ENCODE measurements around the gene AASS.

Gene AASS

DNA sequence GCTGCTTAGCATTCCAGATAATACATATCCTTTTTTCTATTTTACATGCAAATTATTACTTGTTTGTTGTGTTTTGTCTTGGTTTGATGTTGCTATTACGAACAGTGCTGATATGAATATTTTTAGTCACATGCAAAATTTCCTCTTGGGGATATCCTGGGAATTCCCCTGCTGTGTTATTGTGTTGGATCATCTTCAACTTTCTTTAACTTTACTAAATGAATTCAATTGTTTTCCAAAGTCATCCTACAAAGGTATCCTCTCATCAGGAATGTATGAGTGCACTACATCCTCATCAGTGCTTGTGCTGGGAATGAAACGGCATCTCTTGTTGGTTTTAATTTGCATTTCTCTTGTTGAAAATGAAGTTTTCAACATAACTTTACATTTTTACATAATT is 87.1 kb downstream of the AASS start:
- DNase-seq, result no peak
- no peaks in the 10 kb centered on the region for H3K27me3 ChIP-seq (replicated peaks)
- TF ChIP-seq, protein P1, sequence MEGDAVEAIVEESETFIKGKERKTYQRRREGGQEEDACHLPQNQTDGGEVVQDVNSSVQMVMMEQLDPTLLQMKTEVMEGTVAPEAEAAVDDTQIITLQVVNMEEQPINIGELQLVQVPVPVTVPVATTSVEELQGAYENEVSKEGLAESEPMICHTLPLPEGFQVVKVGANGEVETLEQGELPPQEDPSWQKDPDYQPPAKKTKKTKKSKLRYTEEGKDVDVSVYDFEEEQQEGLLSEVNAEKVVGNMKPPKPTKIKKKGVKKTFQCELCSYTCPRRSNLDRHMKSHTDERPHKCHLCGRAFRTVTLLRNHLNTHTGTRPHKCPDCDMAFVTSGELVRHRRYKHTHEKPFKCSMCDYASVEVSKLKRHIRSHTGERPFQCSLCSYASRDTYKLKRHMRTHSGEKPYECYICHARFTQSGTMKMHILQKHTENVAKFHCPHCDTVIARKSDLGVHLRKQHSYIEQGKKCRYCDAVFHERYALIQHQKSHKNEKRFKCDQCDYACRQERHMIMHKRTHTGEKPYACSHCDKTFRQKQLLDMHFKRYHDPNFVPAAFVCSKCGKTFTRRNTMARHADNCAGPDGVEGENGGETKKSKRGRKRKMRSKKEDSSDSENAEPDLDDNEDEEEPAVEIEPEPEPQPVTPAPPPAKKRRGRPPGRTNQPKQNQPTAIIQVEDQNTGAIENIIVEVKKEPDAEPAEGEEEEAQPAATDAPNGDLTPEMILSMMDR (IDR thresholded peaks at IDR 0.05; ENCODE audit: low read depth, low read length, missing control alignments), result no peak
- no peak overlapping the region for H3K27ac ChIP-seq
- H3K36me3 ChIP-seq (replicated peaks), result no peaks in the 10 kb centered on the region
- H3K4me3 ChIP-seq (ENCODE audit: low read depth, low read length), result no peak overlapping the region
- in situ Hi-C loops (cut with HindIII; ENCODE audit: low pct_ligation_motif_present, low sequenced_read_pairs), result no loop called here

DNA sequence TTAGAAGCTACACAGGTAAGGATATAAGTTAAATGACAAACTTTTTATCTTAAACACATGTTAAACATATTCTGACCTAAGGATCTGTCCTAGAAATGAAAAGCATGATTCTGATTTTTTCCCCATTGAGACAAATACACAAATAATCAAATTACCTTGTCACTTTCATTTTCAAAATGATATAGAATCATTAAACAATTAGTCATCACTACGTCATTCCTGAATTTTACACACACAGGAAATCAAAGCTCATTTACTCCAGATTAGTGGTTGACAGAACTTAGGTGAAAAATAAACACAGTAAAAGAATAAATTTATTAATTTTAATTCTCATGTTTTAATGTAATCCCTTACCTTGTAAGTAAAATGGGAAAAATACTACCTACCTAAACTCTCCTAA is 89.0 kb downstream of the AASS start:
- in situ Hi-C loops (cut with HindIII; ENCODE audit: low pct_ligation_motif_present, low sequenced_read_pairs), result no loop called here
- Histone ChIP-seq H3K27me3 (replicated peaks) (no peaks in the 10 kb centered on the region), H3K36me3 (replicated peaks) (no peaks in the 10 kb centered on the region), H3K4me3 (ENCODE audit: low read depth, low read length) (no peak overlapping the region), H3K27ac (no peak overlapping the region)
- TF ChIP-seq, protein P1 (IDR thresholded peaks at IDR 0.05; ENCODE audit: low read depth, low read length, missing control alignments), result no peak
- DNase-seq, result no peak

DNA sequence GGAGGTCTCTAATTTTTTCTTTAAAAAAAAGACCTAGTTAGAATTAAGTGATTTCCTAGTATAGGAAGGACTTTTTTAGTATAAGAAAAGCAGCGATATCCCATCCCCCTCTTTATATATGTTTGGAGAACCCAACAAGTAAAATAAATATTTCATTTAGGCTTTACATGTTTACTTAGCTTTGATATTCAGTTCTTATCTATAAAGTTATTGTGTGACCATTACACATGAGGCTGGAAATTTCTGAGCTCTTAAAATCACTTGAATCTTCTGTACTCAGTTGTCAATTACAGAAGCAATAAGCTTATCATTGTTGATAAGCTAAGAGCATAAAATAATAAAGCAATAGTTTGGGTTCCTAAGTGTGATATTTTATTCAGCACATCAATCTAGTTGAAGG is 89.7 kb downstream of the AASS start:
- DNase-seq, result no peak
- Histone ChIP-seq H3K27me3 (replicated peaks) (no peaks in the 10 kb centered on the region), H3K27ac (no peak overlapping the region), H3K4me3 (ENCODE audit: low read depth, low read length) (no peak overlapping the region), H3K36me3 (replicated peaks) (no peaks in the 10 kb centered on the region)
- in situ Hi-C loops (cut with HindIII; ENCODE audit: low pct_ligation_motif_present, low sequenced_read_pairs), result no loop called here
- TF ChIP-seq, protein P1 (IDR thresholded peaks at IDR 0.05; ENCODE audit: low read depth, low read length, missing control alignments), result no peak

DNA sequence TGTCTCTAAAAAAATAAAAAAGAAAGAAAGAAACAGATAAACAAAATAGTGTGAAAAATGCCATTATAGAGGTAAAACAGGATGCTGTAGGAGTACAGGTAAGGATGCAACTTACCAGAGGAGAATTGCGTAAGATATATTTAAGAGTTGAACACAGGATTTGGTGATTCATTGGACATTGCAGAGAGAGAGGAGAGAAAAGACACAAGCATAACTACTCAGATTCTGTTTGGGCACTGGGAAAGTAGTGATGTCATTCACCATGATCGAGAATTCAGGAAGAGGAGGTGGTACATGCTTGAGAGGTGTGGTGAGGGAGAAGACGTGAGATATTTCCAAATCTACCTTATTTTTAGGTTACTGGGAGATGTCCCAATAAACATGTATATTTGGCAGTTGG is 97.6 kb downstream of the AASS start:
- H3K36me3 ChIP-seq (replicated peaks), result no peaks in the 10 kb centered on the region
- no peaks in the 10 kb centered on the region for H3K27me3 ChIP-seq (replicated peaks)
- TF ChIP-seq, protein P1 (IDR thresholded peaks at IDR 0.05; ENCODE audit: low read depth, low read length, missing control alignments), result no peak

DNA sequence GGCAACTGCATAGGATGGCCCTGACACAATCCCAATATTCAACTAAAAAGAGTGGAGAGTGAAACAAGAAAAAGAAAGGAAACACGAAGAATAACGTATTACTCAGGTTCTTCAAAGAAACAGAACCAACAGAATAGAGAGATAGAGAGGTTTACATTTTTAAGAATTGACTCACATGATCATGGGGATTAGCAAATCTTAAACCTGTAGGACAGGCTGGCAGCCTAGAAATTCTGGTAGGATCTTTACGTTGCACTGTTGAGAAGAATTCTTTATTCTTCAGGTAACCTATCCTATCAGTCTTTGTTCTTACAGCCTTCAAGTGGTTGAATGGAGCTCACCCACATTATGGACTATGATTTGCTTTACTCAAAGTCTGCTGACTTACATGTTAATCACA is 103.9 kb downstream of the AASS start:
- no peaks in the 10 kb centered on the region for H3K36me3 ChIP-seq (replicated peaks)
- no peaks in the 10 kb centered on the region for H3K27me3 ChIP-seq (replicated peaks)
- in situ Hi-C loops (cut with HindIII; ENCODE audit: low pct_ligation_motif_present, low sequenced_read_pairs), result no loop called here

More for the DNA sequence above, 97.6 kb downstream of the AASS start:
- in situ Hi-C loops (cut with HindIII; ENCODE audit: low pct_ligation_motif_present, low sequenced_read_pairs), result no loop called here
- Histone ChIP-seq H3K27ac (no peak overlapping the region), H3K4me3 (ENCODE audit: low read depth, low read length) (no peak overlapping the region)
- DNase-seq, result no peak

DNA sequence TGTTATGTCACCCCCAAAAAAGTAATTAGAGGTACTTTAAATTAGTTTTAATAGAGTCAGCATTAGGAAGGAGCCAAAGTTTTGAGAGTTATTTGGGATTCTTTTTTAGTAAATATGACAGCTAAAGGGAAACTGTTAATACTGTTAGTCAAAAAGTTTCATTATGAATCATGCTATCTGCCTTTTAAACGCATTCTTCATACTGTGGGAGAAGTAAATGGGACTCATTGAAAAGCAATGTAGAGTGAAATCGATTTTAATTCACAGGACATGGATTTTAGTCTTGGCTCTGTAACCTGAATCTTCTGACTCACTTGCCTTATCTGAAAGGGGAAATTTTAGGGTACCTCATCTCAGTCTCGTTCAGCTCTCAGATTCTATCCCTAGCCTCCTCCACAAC is 105.1 kb downstream of the AASS start:
- TF ChIP-seq, protein P1 (IDR thresholded peaks at IDR 0.05; ENCODE audit: low read depth, low read length, missing control alignments), result no peak
- in situ Hi-C loops (cut with HindIII; ENCODE audit: low pct_ligation_motif_present, low sequenced_read_pairs), result no loop called here
- no peaks in the 10 kb centered on the region for H3K27me3 ChIP-seq (replicated peaks)
- H3K4me3 ChIP-seq (ENCODE audit: low read depth, low read length), result no peak overlapping the region
- DNase-seq, result no peak
- no peaks in the 10 kb centered on the region for H3K36me3 ChIP-seq (replicated peaks)
- H3K27ac ChIP-seq, result no peak overlapping the region

More for the DNA sequence above, 103.9 kb downstream of the AASS start:
- Histone ChIP-seq H3K27ac (no peak overlapping the region), H3K4me3 (ENCODE audit: low read depth, low read length) (no peak overlapping the region)
- DNase-seq, result no peak
- TF ChIP-seq, protein P1 (IDR thresholded peaks at IDR 0.05; ENCODE audit: low read depth, low read length, missing control alignments), result no peak
